Activated CD8-positive, alpha-beta T cell treated with anti-CD3 and anti-CD28 coated beads, Interleukin-2, amount 10 ng/mL, durations not matched to agents 7 days and 5 days (primary cell): ENCODE measurements around the gene SREK1. TPM values are rescaled to one million over a fixed set of nuclear protein-coding genes. Genes with fewer than 3 reads are reported as not detected.
"Not testable (repeated sequence)": the region's sequence is repeated elsewhere in the genome, so short reads cannot be mapped to it uniquely, and the experiment has no call there.

ENCODE experiments used
- ATAC-seq: fragments of 150-1000 bp; cut with Tn5 transposase; one replicate; pipeline ENCODE4 v1.10.0; 2021; ENCODE audit warnings: moderate library complexity
- CTCF ChIA-PET: fragments of 350-600 bp; sonication (Branson Sonifier 250); formaldehyde crosslinking; loops from one replicate; lab custom pipeline; 2021; ENCODE audit warnings: antibody characterized with exemption; lab: Charles Lee
- POLR2A ChIA-PET: fragments of 350-600 bp; sonication (Branson Sonifier 250); formaldehyde crosslinking; loops from one replicate; lab custom pipeline; 2021; ENCODE audit warnings: antibody characterized with exemption; lab: Charles Lee
- DNase-seq: peaks from one replicate; pipeline ENCODE4 v3.0.0-alpha.2; 2020
- H3K27ac Mint-ChIP-seq: one replicate; pipeline ENCODE4 v1.8.0; 2021; ENCODE audit warnings: mild to moderate bottlenecking, mixed read lengths
- H3K27me3 Mint-ChIP-seq: one replicate; pipeline ENCODE4 v1.8.0; 2021; ENCODE audit warnings: low read depth, mixed read lengths
- H3K36me3 Mint-ChIP-seq: one replicate; pipeline ENCODE4 v1.8.0; 2021; ENCODE audit warnings: low read depth, mixed read lengths
- H3K4me1 Mint-ChIP-seq: one replicate; pipeline ENCODE4 v1.8.0; 2021; ENCODE audit warnings: low read depth, mixed read lengths
- H3K4me3 Mint-ChIP-seq: one replicate; pipeline ENCODE4 v1.8.0; 2021; ENCODE audit warnings: mild to moderate bottlenecking, mixed read lengths
- H3K9me3 Mint-ChIP-seq: one replicate; pipeline ENCODE4 v1.8.0; 2022; ENCODE audit warnings: mixed read lengths; ENCODE audit not compliant: insufficient read depth
- total RNA-seq, 2 experiments: library from RNA; stranded (reverse); gene quantifications; one replicate each; pipeline ENCODE4 v1.2.3, GENCODE V29; 2021

SREK1 gene
- total RNA-seq, result 10 to 100 TPM; 62.3 TPM

- no peaks in the 10 kb centered on the region for H3K9me3 Mint-ChIP-seq
- peak; percentile 91 for ATAC-seq
- peak within 1 kb of the TSS; percentile 99 for H3K27ac Mint-ChIP-seq
- POLR2A ChIA-PET, result interaction anchor here (0.6 to 2.1 kb wide), 13 partner anchors 12 to 581 kb away, joined by 3 to 16 read pairs (median 4); partner anchors contain the start of genes CENPK, ERBIN, NLN and PPWD1
- H3K4me1 Mint-ChIP-seq, result peaks cover 33% of the 10 kb centered on the region
- DNase-seq, result peak; percentile 90
- H3K4me3 Mint-ChIP-seq, result peak within 1 kb of the TSS; percentile 97
- H3K27me3 Mint-ChIP-seq, result no peaks in the 10 kb centered on the region
- CTCF ChIA-PET, result interaction anchor here (0.9 to 1.0 kb wide), 2 partner anchors 30 to 383 kb away, joined by 3 to 4 read pairs; no protein-coding TSS in a partner anchor
- peaks cover 19% of the 10 kb centered on the region for H3K36me3 Mint-ChIP-seq
Observed at GRCh38 chr5:66144074-66144833, at the start of gene SREK1. TSS of gene SREK1 (plus strand) at chr5:66144300. CDS start at chr5:66144377, 77 bp downstream.

GRCh38 chr5:66100851-66101250, 43.2 kb upstream of the SREK1 start:
- DNase-seq (no peak), ATAC-seq (no peak)
- CTCF ChIA-PET, result interaction anchor here (1.3 kb wide), 1 partner anchor 17 kb away, joined by 4 read pairs; no protein-coding TSS in a partner anchor
- no peak overlapping the region for H3K4me3 Mint-ChIP-seq
- no peaks in the 10 kb centered on the region for H3K4me1 Mint-ChIP-seq
- POLR2A ChIA-PET, result no interaction called here
- H3K27me3 Mint-ChIP-seq, result no peaks in the 10 kb centered on the region
- H3K9me3 Mint-ChIP-seq, result peaks cover 44% of the 10 kb centered on the region
- H3K27ac Mint-ChIP-seq, result no peak overlapping the region
- H3K36me3 Mint-ChIP-seq, result peaks cover 3% of the 10 kb centered on the region

- H3K4me1 Mint-ChIP-seq, result no peaks in the 10 kb centered on the region
- POLR2A ChIA-PET, result no interaction called here
Observed at GRCh38 chr5:66113160-66113559, 30.9 kb upstream of the SREK1 start.

GRCh38 chr5:66118304-66118703, 25.8 kb upstream of the SREK1 start:
- Mint-ChIP-seq H3K27ac (no peak overlapping the region), H3K36me3 (no peaks in the 10 kb centered on the region), H3K27me3 (peaks cover 3% of the 10 kb centered on the region), H3K9me3 (no peaks in the 10 kb centered on the region), H3K4me3 (no peak overlapping the region), H3K4me1 (no peaks in the 10 kb centered on the region)
- CTCF ChIA-PET, result no interaction called here
- POLR2A ChIA-PET, result no interaction called here
- DNase-seq (no peak), ATAC-seq (no peak)

More at GRCh38 chr5:66113160-66113559, 30.9 kb upstream of the SREK1 start:
- H3K4me3 Mint-ChIP-seq, result no peak overlapping the region
- CTCF ChIA-PET, result no interaction called here
- H3K27ac Mint-ChIP-seq, result no peak overlapping the region
- ATAC-seq, result no peak
- peaks cover 5% of the 10 kb centered on the region for H3K36me3 Mint-ChIP-seq
- DNase-seq, result no peak
- H3K9me3 Mint-ChIP-seq, result peaks cover 3% of the 10 kb centered on the region
- H3K27me3 Mint-ChIP-seq, result peaks cover 6% of the 10 kb centered on the region

GRCh38 chr5:66122379-66123034, 21.6 kb upstream of the SREK1 start:
- H3K4me1 Mint-ChIP-seq, result no peaks in the 10 kb centered on the region
- POLR2A ChIA-PET, result interaction anchor here (0.9 kb wide), 1 partner anchor 197 kb away, joined by 3 read pairs; the partner anchor contains the start of gene ERBIN
- no peaks in the 10 kb centered on the region for H3K27me3 Mint-ChIP-seq
- no peaks in the 10 kb centered on the region for H3K9me3 Mint-ChIP-seq
- no peaks in the 10 kb centered on the region for H3K36me3 Mint-ChIP-seq
- no peak for DNase-seq
- no peak overlapping the region for H3K27ac Mint-ChIP-seq
- ATAC-seq, result no peak
- CTCF ChIA-PET, result no interaction called here
- no peak overlapping the region for H3K4me3 Mint-ChIP-seq

- no peaks in the 10 kb centered on the region for H3K27me3 Mint-ChIP-seq
- CTCF ChIA-PET, result interaction anchor here (0.7 kb wide), 1 partner anchor 20 kb away, joined by 3 read pairs; no protein-coding TSS in a partner anchor
- no peak overlapping the region for H3K27ac Mint-ChIP-seq
Observed at GRCh38 chr5:66129144-66129543, 15.0 kb upstream of the SREK1 start.

GRCh38 chr5:66130493-66130892, 13.6 kb upstream of the SREK1 start:
- no peak for ATAC-seq
- Mint-ChIP-seq H3K27ac (no peak overlapping the region), H3K27me3 (no peaks in the 10 kb centered on the region), H3K36me3 (no peaks in the 10 kb centered on the region), H3K4me1 (no peaks in the 10 kb centered on the region), H3K9me3 (no peaks in the 10 kb centered on the region), H3K4me3 (no peak overlapping the region)
- ChIA-PET CTCF (no interaction called here), POLR2A (no interaction called here)
- DNase-seq, result no peak

More at GRCh38 chr5:66129144-66129543, 15.0 kb upstream of the SREK1 start:
- ATAC-seq (no peak), DNase-seq (no peak)
- Mint-ChIP-seq H3K4me1 (no peaks in the 10 kb centered on the region), H3K36me3 (no peaks in the 10 kb centered on the region), H3K9me3 (no peaks in the 10 kb centered on the region), H3K4me3 (no peak overlapping the region)
- POLR2A ChIA-PET, result interaction anchor here (1.3 kb wide), 1 partner anchor 15 kb away, joined by 3 read pairs; the partner anchor contains the start of gene SREK1

- no peaks in the 10 kb centered on the region for H3K27me3 Mint-ChIP-seq
- H3K36me3 Mint-ChIP-seq, result no peaks in the 10 kb centered on the region
- H3K4me1 Mint-ChIP-seq, result no peaks in the 10 kb centered on the region
- POLR2A ChIA-PET, result no interaction called here
- no peaks in the 10 kb centered on the region for H3K9me3 Mint-ChIP-seq
- H3K4me3 Mint-ChIP-seq, result no peak overlapping the region
- H3K27ac Mint-ChIP-seq, result no peak overlapping the region
- DNase-seq (no peak), ATAC-seq (no peak)
- CTCF ChIA-PET, result no interaction called here
Observed at GRCh38 chr5:66134407-66134861, 9.7 kb upstream of the SREK1 start.

GRCh38 chr5:66136053-66136452, 8.0 kb upstream of the SREK1 start:
- H3K4me1 Mint-ChIP-seq, result no peaks in the 10 kb centered on the region
- CTCF ChIA-PET, result no interaction called here

GRCh38 chr5:66136944-66137343, 7.2 kb upstream of the SREK1 start:
- H3K27me3 Mint-ChIP-seq, H3K27ac Mint-ChIP-seq, H3K4me3 Mint-ChIP-seq, H3K4me1 Mint-ChIP-seq, ATAC-seq, H3K36me3 Mint-ChIP-seq, POLR2A ChIA-PET, H3K9me3 Mint-ChIP-seq, DNase-seq, CTCF ChIA-PET: not testable (repeated sequence)

More at GRCh38 chr5:66136053-66136452, 8.0 kb upstream of the SREK1 start:
- DNase-seq (no peak), ATAC-seq (no peak)
- Mint-ChIP-seq H3K4me3 (no peak overlapping the region), H3K27ac (no peak overlapping the region), H3K36me3 (no peaks in the 10 kb centered on the region), H3K9me3 (no peaks in the 10 kb centered on the region), H3K27me3 (no peaks in the 10 kb centered on the region)
- POLR2A ChIA-PET, result no interaction called here

GRCh38 chr5:66138637-66139317, 5.3 kb upstream of the SREK1 start:
- DNase-seq (no peak), ATAC-seq (no peak)
- ChIA-PET CTCF (interaction anchor here (0.6 kb wide), 1 partner anchor 31 kb away, joined by 3 read pairs; no protein-coding TSS in a partner anchor), POLR2A (no interaction called here)
- peaks cover 15% of the 10 kb centered on the region for H3K4me1 Mint-ChIP-seq
- no peaks in the 10 kb centered on the region for H3K27me3 Mint-ChIP-seq
- no peaks in the 10 kb centered on the region for H3K9me3 Mint-ChIP-seq
- H3K27ac Mint-ChIP-seq, result no peak overlapping the region
- H3K36me3 Mint-ChIP-seq, result no peaks in the 10 kb centered on the region
- H3K4me3 Mint-ChIP-seq, result no peak overlapping the region
